CMK (cell line): Measurements from ENCODE around the gene MAP2.

ENCODE experiments used
- DNase-seq: peaks from one replicate; pipeline ENCODE4 v3.0.0-alpha.2; 2010; ENCODE audit warnings: low read depth

Gene MAP2

GRCh38 chr2:209721497-209721896 is 297.6 kb downstream of the MAP2 start:
- no peak for DNase-seq

DNA sequence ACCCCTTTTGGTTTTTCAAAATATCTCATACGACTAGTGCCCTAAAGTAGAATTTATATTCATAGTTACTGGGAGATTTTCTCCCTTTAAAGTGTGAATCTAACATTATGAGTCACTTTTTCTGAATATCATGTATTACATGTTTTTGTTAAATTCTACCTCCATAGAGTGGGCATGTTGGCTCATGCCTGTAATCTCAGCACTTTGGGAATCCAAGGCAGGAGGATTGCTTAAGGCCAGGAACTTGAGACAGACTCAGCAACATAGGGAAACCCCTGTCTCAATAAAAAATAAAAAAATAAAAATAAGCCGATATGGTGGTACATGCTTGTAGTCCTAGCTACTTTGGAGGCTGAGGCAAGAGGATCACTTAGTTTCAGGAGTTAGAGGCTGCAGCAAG is 302.5 kb downstream of the MAP2 start:
- no peak for DNase-seq

DNA sequence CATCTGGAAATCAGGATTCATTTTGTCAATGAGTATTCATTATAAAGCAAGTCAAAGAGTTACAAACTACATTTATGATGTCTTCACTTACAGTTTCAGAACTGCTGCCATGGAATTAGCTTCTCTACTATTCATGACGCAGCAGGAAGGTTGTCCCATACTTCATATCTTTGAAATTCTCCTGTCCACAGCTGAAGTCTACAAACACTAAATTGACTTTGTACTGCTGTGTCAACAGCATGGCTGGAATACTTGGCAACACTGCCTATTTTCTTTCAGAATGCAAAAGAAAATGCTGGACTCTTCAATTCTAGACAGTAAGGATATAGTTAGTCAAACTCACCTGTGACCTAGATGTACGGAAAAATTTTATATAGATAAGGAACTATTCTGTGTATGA is 303.2 kb downstream of the MAP2 start:
- no peak for DNase-seq

GRCh38 chr2:209734805-209735204 is 311.0 kb downstream of the MAP2 start:
- DNase-seq, result no peak

GRCh38 chr2:209741953-209742352 is 318.1 kb downstream of the MAP2 start:
- DNase-seq, result no peak

GRCh38 chr2:209753020-209753419 is 329.2 kb downstream of the MAP2 start:
- DNase-seq, result no peak

GRCh38 chr2:209757163-209757562 is 333.3 kb downstream of the MAP2 start:
- no peak for DNase-seq

DNA sequence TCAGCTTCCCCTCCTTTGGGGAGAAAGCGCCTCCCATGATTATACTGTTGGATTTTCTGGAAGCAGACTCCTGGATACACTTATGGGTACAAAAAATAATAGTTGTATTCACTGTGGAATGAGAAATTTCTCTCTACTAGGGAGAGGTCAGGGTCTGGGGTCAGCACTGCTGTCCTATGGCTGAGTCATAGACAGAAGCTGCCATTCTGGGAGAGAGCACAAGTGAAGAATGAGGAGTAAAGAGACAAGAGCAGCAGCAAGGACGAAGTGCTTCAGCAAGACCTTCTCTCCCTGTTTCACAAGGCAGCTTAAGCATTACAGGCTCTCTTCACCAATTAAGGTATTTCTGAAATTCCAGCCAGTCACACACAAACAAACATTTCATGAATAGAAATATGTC is 337.7 kb downstream of the MAP2 start:
- no peak for DNase-seq

DNA sequence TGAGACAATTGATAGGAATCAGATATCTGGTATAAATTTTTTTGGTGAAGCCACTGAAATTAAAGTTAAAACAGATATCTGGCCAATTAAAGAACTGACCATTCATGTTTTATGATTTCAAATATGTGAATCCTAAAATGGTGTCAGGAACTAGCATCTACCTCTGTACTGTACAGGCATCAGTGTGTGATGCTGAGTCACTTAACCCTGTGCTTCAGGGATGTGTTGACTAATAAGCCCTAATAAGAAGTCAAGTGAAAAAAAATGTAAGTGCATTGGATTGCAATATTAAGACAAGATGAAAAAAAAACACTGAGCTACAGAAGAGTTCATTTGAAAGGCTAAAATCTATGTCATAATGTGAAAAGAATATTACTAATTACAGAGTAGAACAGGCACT is 338.7 kb downstream of the MAP2 start:
- no peak for DNase-seq

GRCh38 chr2:209763106-209763505 is 339.3 kb downstream of the MAP2 start:
- DNase-seq, result no peak

- no peak for DNase-seq
Measured at GRCh38 chr2:209766613-209767012, 342.8 kb downstream of the MAP2 start.

DNA sequence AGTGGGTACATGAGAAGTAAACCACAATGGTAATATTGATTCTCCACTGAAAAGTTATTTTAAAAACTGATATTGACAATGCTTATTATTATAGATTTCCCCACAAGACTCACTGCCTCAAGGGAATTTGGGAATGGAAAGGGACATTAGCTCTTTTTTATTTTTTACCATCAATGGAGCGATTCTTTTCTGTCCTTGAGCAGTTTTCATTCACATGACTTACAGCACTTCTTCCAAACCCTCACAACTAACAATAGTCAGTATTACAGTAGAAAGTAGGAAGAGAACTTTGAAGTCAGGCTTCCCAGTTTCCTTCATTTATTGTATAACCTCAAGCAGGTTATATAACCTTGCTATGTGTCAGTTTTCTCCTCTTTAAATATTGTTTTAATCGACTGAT is 343.5 kb downstream of the MAP2 start:
- DNase-seq, result no peak

GRCh38 chr2:209768557-209768956 is 344.7 kb downstream of the MAP2 start:
- no peak for DNase-seq

- no peak for DNase-seq
Measured at GRCh38 chr2:209771474-209772289, 347.8 kb downstream of the MAP2 start, which contains the start of gene UNC80. UNC80 (plus strand) TSS chr2:209771832; CDS start chr2:209772073, 241 bp downstream.

DNA sequence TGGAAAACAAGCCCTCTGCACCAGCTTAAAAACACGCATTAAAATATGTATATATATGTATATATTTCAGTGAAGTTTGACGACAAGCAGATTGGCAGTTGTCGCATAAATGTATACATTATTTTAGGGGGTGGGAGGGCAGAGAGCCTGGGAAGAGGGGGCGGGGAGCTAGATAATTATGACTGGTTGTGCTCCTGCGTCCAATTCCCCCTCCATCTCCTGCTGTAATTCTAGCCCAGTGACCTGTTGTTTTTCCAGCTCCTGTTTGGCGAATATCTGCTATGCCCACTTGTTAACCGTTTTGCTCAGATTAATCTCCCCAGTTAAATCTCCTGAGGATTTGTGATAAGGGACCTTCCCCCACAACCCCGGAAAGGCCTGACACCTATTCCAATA is 348.4 kb downstream of the MAP2 start:
- no peak for DNase-seq

GRCh38 chr2:209773377-209773776 is 349.5 kb downstream of the MAP2 start:
- no peak for DNase-seq
